Thyroid gland (tissue), 4 donors: ENCODE results near the gene MAP4. TPM values are rescaled to one million over a fixed set of nuclear protein-coding genes. Genes with fewer than 3 reads are reported as not detected.

ENCODE experiments used
- DNase-seq, 2 donors: peaks; one replicate each; pipeline ENCODE4 v3.0.0-alpha.2; 2019
- H3K27ac ChIP-seq, 3 donors: fragments of 200-600 bp; sonication (generic); 1 replicate in 2 of 3; 2 replicates in 1 of 3; pipeline ENCODE4 v1.5.1; 2016 to 2019; ENCODE audit warnings: mild to moderate bottlenecking in 1 of 3, moderate library complexity in 1 of 3
- H3K27me3 ChIP-seq: fragments of 200-600 bp; sonication (generic); one replicate; pipeline ENCODE4 v1.5.1; 2019
- H3K36me3 ChIP-seq, 2 donors: fragments of 200-600 bp; sonication (generic); one replicate each; pipeline ENCODE4 v1.5.1; 2016 to 2019
- H3K4me1 ChIP-seq, 2 donors: fragments of 200-600 bp; sonication (generic); one replicate each; pipeline ENCODE4 v1.5.1; 2017 to 2019
- H3K4me3 ChIP-seq, 3 donors: fragments of 200-600 bp; sonication (generic); replicated peaks in 1 of 3; 1 replicate in 2 of 3; 2 replicates in 1 of 3; pipeline ENCODE4 v1.5.1; 2016; ENCODE audit warnings: mild to moderate bottlenecking in 1 of 3
- H3K9me3 ChIP-seq: fragments of 200-600 bp; sonication (generic); one replicate; pipeline ENCODE4 v1.5.1; 2017
- POLR2A ChIP-seq, 2 donors: fragments of 450-650 bp; IDR thresholded peaks; one replicate each; pipeline ENCODE4 v1.6.1; 2017; ENCODE audit warnings: antibody characterized with exemption in 2 of 2, mild to moderate bottlenecking in 2 of 2, moderate library complexity in 1 of 2
- WGBS, 2 donors: methylation state at CpG; one replicate each; pipeline ENCODE4 v1.1.5; 2017; 5-methylcytosine and 5-hydroxymethylcytosine counted together
- intact Hi-C: fragments of 100-400 bp; cut with DNase I; formaldehyde crosslinking; loops from one replicate; pipeline ENCODE4 v1.15.1; 2023
- total RNA-seq, 4 donors: library from RNA; depleted of rRNA; stranded (reverse); fragments of >200 nt; gene quantifications; one replicate each; pipeline ENCODE4 v1.2.3, GENCODE V29; 2016
- TF ChIP-seq, protein P1 (sequence below), 6 experiments: fragments of 200-600 bp in 3 of 6; fragments of 450-650 bp in 3 of 6; sonication (generic) in 3 of 6; IDR thresholded peaks; one replicate each; pipeline ENCODE4 v1.5.1; 2016 to 2019; ENCODE audit warnings: antibody characterized with exemption in 6 of 6, mild to moderate bottlenecking in 2 of 6, inconsistent platforms in 1 of 6, moderate library complexity in 1 of 6

Gene MAP4
- total RNA-seq, 4 donors from 2014 or later = 75.5 to 103 (median 88.0) TPM

DNA sequence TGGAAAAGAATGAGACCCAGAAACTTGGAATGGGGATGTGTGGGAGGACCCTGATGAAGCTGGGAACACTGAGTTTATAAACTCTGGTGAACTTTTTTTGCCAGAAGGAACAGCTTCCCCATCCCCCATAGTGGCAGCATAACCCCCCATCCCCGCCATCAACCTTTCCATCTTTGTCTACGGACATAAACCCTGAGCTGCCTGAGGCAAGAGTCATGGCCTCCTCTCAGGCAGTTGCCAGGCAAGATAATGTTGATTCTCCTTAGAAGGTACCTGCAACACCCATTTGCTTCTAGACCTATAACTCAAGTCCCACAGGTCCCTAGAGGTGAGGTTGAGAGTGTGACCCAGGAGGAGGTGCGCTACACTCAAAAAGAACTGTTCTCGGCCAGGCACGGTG is 11.5 kb downstream of the MAP4 start:
- 93 to 99% methylated on average over 5 of the region's 5 CpGs for WGBS, 2 donors
- H3K36me3 ChIP-seq = no peaks in the 10 kb centered on the region

DNA sequence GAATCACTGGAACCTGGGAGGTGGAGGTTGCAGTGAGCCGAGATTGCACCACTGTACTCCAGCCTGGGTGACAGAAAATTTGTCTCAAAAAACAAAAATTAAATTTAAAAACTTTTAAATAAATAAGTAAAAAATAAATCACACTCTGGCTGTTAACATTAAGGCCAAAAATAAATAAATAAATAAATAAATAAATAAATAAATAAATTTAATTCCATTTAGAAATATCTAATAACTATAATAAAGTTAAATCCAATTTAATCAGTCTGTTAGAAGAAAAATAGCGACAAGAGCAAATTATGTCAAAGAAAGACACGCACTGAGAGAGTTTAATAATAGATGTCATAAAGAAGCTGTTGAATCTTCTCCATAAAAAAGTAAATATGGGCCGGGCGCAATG is 13.4 kb downstream of the MAP4 start:
- Histone ChIP-seq H3K4me1 (no peaks in the 10 kb centered on the region), H3K9me3 (no peaks in the 10 kb centered on the region), H3K27me3 (no peaks in the 10 kb centered on the region), H3K27ac (no peak overlapping the region), H3K4me3 (no peak overlapping the region), H3K36me3 (no peaks in the 10 kb centered on the region)
- whole genome bisulfite sequencing, 2 donors = 98% methylated on average over 5 of the region's 5 CpGs
- no peak for DNase-seq
- intact Hi-C loops = no loop called here
- TF ChIP-seq, protein P1, sequence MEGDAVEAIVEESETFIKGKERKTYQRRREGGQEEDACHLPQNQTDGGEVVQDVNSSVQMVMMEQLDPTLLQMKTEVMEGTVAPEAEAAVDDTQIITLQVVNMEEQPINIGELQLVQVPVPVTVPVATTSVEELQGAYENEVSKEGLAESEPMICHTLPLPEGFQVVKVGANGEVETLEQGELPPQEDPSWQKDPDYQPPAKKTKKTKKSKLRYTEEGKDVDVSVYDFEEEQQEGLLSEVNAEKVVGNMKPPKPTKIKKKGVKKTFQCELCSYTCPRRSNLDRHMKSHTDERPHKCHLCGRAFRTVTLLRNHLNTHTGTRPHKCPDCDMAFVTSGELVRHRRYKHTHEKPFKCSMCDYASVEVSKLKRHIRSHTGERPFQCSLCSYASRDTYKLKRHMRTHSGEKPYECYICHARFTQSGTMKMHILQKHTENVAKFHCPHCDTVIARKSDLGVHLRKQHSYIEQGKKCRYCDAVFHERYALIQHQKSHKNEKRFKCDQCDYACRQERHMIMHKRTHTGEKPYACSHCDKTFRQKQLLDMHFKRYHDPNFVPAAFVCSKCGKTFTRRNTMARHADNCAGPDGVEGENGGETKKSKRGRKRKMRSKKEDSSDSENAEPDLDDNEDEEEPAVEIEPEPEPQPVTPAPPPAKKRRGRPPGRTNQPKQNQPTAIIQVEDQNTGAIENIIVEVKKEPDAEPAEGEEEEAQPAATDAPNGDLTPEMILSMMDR (IDR thresholded peaks at IDR 0.05) = no peak
- TF ChIP-seq POLR2A (IDR thresholded peaks at IDR 0.05) = no peak

More for the DNA sequence above, 11.5 kb downstream of the MAP4 start:
- Histone ChIP-seq H3K27me3 (no peaks in the 10 kb centered on the region), H3K4me3 (no peak overlapping the region), H3K9me3 (no peaks in the 10 kb centered on the region), H3K4me1 (no peaks in the 10 kb centered on the region), H3K27ac (no peak overlapping the region)
- DNase-seq = no peak
- TF ChIP-seq, protein P1 (IDR thresholded peaks at IDR 0.05) = no peak
- no peak for TF ChIP-seq POLR2A (IDR thresholded peaks at IDR 0.05)
- intact Hi-C loops = no loop called here

DNA sequence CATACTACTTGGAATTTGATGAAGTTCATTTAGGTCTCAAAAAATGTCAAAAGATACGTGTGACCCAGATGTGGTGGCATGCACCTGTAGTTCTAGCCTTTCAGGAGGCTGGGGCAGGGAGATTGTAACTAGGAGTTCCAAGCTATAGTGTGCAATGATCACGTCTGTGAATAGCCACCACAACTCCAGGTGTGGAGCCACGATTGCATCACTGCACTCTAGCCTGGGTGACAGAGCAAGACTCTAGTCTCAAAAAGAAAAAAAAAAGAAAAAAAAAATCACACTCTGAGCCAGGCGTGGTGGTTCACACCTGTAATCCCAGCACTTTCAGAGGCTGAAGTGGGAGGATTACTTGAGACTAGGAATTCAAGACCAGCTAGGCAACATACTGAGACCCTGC is 14.2 kb downstream of the MAP4 start:
- DNase-seq = no peak
- no peaks in the 10 kb centered on the region for H3K27me3 ChIP-seq
- WGBS, 2 donors = 95 to 96% methylated on average over 4 of the region's 4 CpGs
- no peaks in the 10 kb centered on the region for H3K36me3 ChIP-seq
- no peaks in the 10 kb centered on the region for H3K4me1 ChIP-seq
- H3K9me3 ChIP-seq = no peaks in the 10 kb centered on the region
- TF ChIP-seq, protein P1 (IDR thresholded peaks at IDR 0.05) = no peak
- TF ChIP-seq POLR2A (IDR thresholded peaks at IDR 0.05) = no peak
- H3K4me3 ChIP-seq = no peak overlapping the region
- intact Hi-C loops = no loop called here
- no peak overlapping the region for H3K27ac ChIP-seq

DNA sequence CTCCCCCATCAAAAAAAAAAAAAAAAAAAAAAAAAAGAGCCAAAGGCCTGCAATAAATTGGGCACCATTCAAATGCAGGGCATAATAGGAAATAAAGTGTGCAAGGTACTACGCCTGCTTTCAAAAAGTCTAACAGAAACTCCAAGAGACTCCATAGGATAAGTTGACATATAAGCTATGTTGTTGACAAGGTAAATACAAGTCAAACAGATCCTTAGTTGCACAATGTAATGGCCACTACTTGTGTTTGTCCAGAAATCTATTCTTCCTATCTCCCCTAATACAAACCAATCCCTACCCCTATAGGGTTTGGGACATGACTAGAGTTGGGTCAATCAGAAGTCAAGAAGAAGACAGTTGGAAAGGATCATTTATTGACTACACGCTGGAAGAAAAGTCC is 16.0 kb downstream of the MAP4 start:
- WGBS, 2 donors = 96 to 100% methylated on average over 2 of the region's 2 CpGs
- H3K9me3 ChIP-seq = no peaks in the 10 kb centered on the region
- no peaks in the 10 kb centered on the region for H3K4me1 ChIP-seq
- no peaks in the 10 kb centered on the region for H3K27me3 ChIP-seq
- no peaks in the 10 kb centered on the region for H3K36me3 ChIP-seq
- intact Hi-C loops = no loop called here
- H3K4me3 ChIP-seq = no peak overlapping the region
- DNase-seq = no peak
- no peak overlapping the region for H3K27ac ChIP-seq
- TF ChIP-seq POLR2A (IDR thresholded peaks at IDR 0.05) = no peak
- TF ChIP-seq, protein P1 (IDR thresholded peaks at IDR 0.05) = no peak

DNA sequence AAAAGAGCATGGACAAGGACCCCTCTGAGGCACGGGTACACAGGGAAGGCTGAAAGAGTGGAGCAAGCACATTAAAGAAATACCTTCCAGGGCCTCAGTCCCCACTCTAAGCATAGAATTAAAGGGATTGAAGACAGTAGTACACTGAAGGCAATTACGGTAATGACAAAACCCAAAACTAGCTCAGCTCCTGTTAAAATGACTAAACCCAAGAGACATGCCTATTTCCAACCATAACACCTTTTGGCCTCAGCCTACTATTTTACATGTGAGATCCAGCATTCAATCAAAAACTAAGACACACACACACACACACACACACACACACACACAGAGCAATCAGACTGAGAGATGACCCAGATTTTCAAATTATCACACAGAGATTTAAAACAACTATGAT is 19.8 kb downstream of the MAP4 start:
- Histone ChIP-seq H3K9me3 (no peaks in the 10 kb centered on the region), H3K36me3 (no peaks in the 10 kb centered on the region), H3K4me1 (no peaks in the 10 kb centered on the region), H3K27me3 (no peaks in the 10 kb centered on the region), H3K4me3 (no peak overlapping the region), H3K27ac (no peak overlapping the region)
- WGBS, 2 donors = 91 to 93% methylated on average over 2 of the region's 2 CpGs
- TF ChIP-seq POLR2A (IDR thresholded peaks at IDR 0.05) = no peak
- TF ChIP-seq, protein P1 (IDR thresholded peaks at IDR 0.05) = no peak
- no peak for DNase-seq
- intact Hi-C loops = no loop called here
